GM12865 (cell line): ENCODE results near the gene PI4KB.

ENCODE experiments used
- DNase-seq: peaks from one replicate; pipeline ENCODE4 v3.0.0; 2010; ENCODE audit warnings: low read depth
- H3K4me3 ChIP-seq: 2 replicates; pipeline ENCODE4 v1.5.1; 2011; ENCODE audit warnings: mild to moderate bottlenecking, low read depth, low read length, control low read depth
- TF ChIP-seq, protein P1 (sequence below): IDR thresholded peaks from 2 replicates; pipeline ENCODE4 v1.5.1; 2011; ENCODE audit warnings: low read length, control low read depth, low read depth, inconsistent platforms; ENCODE audit not compliant: insufficient read depth; ENCODE audit errors: missing control alignments

PI4KB gene

DNA sequence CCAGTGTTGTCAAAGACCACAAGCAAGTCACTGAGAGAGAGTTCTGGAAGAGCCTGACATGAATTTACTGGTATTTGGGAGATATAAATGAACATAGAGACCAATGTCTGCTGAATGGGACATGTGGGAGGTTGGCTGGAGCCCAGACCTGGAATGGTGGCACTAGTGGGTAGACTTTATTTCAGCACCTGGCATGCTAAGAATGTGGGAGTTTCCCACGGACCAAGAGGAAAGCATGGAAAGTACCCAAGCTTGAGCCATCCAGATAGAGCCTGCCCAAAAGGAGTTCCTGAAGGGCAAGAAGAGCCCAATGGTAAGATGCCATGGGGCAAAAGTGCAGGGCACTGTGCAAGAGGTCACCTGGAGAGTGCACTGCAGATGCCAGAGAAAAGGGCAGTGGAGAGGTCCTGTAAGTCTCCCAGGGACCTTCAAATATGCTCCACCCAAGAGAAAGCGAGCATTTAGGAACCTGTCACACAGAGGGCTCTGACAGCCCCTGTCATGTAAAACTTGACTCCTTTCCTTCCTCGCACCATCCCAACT lies 53.2 kb downstream of the PI4KB start:
- TF ChIP-seq, protein P1, sequence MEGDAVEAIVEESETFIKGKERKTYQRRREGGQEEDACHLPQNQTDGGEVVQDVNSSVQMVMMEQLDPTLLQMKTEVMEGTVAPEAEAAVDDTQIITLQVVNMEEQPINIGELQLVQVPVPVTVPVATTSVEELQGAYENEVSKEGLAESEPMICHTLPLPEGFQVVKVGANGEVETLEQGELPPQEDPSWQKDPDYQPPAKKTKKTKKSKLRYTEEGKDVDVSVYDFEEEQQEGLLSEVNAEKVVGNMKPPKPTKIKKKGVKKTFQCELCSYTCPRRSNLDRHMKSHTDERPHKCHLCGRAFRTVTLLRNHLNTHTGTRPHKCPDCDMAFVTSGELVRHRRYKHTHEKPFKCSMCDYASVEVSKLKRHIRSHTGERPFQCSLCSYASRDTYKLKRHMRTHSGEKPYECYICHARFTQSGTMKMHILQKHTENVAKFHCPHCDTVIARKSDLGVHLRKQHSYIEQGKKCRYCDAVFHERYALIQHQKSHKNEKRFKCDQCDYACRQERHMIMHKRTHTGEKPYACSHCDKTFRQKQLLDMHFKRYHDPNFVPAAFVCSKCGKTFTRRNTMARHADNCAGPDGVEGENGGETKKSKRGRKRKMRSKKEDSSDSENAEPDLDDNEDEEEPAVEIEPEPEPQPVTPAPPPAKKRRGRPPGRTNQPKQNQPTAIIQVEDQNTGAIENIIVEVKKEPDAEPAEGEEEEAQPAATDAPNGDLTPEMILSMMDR, result no peak
- H3K4me3 ChIP-seq, result no peak overlapping the region
- no peak for DNase-seq

DNA sequence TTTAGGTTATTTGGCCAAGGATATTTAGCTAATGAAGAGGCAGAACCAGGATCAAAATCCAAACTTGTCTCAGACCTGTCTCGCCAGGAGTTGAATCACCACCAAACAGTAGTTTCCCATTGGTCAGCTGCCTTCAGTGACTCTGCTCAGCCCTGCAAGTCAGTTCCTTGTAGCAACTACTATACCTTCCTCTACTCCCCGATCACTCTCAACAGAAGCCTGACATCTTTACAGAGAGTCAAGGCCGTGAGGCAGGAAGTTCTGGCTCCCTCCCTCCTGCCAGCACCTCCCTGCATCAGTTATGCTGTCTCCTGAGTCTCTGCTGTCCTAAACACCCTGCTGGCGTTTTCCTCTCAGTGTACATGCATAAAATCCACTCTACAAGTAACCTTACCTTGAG lies 59.5 kb downstream of the PI4KB start:
- no peak overlapping the region for H3K4me3 ChIP-seq
- TF ChIP-seq, protein P1, result no peak
- no peak for DNase-seq

DNA sequence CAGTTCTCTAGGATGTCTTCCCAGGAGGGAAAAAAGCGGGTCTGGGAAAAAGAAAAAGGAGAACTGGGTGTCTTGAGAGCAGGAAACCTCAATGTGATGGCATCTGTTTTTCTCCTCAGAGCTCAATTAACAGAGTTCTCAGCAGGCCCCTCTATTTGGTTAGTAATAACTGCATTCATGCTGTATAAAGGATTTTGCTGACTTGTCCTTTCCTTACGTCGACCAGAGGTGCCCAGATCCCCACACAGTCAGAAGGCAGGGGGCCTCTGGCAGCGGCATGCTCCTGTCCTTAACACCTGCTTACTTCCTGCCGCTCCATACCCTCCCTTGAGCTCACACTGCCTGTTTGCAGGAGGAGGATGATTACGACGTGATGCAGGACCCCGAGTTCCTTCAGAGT lies 60.4 kb downstream of the PI4KB start:
- no peak for DNase-seq
- no peak overlapping the region for H3K4me3 ChIP-seq
- TF ChIP-seq, protein P1, result no peak

DNA sequence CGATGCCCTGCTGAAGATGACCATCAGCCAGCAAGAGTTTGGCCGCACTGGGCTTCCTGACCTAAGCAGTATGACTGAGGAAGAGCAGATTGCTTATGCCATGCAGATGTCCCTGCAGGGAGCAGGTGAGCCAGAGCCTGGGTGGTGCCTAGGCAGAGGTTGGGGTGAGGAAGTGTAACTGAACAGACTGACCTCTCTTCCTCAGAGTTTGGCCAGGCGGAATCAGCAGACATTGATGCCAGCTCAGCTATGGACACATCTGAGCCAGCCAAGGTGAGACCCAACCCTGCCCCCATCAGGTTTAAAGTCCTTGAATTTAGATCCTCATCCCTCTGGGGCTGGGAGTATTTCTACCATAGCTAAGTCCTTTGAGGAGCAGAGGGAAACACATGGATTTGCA lies 60.9 kb downstream of the PI4KB start:
- no peak for DNase-seq
- TF ChIP-seq, protein P1, result no peak
- H3K4me3 ChIP-seq, result no peak overlapping the region

DNA sequence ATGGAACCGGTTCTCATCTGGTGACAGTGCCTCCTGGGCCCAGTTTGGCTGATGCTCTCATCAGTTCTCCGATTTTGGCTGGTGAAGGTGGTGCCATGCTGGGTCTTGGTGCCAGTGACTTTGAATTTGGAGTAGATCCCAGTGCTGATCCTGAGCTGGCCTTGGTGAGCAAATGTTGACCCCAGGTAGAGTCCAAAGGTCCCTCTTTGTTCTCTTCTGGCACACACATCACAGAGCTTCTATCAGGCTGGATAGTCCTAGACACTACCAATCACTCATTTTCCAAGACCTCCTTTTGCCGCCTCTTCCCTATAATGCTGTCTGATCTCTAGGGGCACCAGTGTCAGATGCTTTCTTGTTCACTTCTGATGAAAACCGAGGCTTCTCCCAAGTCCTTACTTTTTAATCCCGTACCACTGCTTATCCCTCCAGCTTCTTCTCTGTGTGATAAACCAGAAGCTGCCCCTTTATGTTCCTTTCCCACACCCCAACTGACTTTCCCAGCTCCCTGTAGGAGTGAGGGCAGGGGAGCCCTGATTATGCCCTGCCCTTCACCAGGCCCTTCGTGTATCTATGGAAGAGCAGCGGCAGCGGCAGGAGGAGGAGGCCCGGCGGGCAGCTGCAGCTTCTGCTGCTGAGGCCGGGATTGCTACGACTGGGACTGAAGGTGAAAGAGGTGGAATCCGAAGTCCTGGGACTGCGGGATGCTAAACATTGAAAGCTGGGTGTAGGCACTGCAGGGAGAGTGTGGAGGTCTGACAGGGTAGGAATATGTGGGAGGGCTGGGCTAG lies 61.6 kb downstream of the PI4KB start:
- no peak overlapping the region for H3K4me3 ChIP-seq
- DNase-seq, result no peak
- TF ChIP-seq, protein P1, result no peak

DNA sequence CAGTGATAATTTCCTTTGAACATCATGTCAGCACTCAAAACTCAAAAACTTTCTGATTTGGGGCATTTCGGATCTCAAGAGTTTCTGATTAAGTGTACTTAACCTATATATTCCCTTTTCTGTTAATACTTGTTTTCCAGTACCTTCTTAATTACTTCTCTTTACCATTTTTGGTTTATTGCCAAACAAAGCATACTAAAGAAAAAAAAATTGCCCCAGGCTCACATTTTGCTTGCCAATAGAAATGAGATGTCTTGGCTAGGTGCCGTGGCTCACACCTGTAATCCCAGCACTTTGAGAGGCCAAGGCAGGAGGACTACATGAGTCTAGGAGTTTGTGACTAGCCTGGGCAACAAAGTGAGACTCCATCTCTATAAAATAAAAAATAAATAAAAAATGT lies 67.9 kb downstream of the PI4KB start:
- H3K4me3 ChIP-seq, result no peak overlapping the region
- TF ChIP-seq, protein P1, result no peak
- no peak for DNase-seq

DNA sequence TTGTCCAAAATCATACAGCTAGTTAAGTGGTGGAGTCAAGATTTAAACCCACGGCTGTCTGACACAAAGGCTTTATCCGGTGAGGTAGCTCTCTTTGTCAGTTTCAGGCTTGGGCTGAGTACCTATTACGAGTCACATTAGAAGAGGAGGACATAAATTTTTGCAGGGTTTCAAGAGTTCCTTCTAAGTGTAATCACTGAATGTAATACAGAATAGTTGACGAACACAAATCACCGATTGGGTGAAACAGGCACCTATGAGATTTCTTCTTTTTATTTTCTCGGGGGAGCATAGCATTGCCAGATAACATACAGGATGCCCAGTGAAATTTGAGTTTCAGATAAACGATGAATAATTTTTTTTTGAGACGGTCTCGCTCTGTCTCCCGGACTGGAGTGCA lies 71.8 kb downstream of the PI4KB start:
- DNase-seq, result peak; percentile 24
- TF ChIP-seq, protein P1, result no peak
- H3K4me3 ChIP-seq, result peak overlapping the region; percentile 97
